ENCODE results near the gene AGPAT2. TPM values are rescaled to one million over a fixed set of nuclear protein-coding genes. Genes with fewer than 3 reads are reported as not detected.

AGPAT2 gene
- total RNA-seq, 1 donor = 31.5 TPM

GRCh38 chr9:136655536-136656182 is 31.6 kb downstream of the AGPAT2 start:
- H3K4me3 ChIP-seq (ENCODE audit: low read depth, low read length) = no peak overlapping the region
- no peak for TF ChIP-seq CTCF (IDR thresholded peaks at IDR 0.05; ENCODE audit: insufficient read depth, low read depth, low read length)

GRCh38 chr9:136654820-136655535 is 32.3 kb downstream of the AGPAT2 start:
- no peak overlapping the region for H3K4me3 ChIP-seq (ENCODE audit: low read depth, low read length)
- no peak for TF ChIP-seq CTCF (IDR thresholded peaks at IDR 0.05; ENCODE audit: insufficient read depth, low read depth, low read length)
- no peak for DNase-seq (ENCODE audit: low read depth)

More at GRCh38 chr9:136655536-136656182, 31.6 kb downstream of the AGPAT2 start:
- no peak for DNase-seq (ENCODE audit: low read depth)

- no peak overlapping the region for H3K4me3 ChIP-seq (ENCODE audit: low read depth, low read length)
- no peak for TF ChIP-seq CTCF (IDR thresholded peaks at IDR 0.05; ENCODE audit: insufficient read depth, low read depth, low read length)
Observed at GRCh38 chr9:136653323-136654079, 33.8 kb downstream of the AGPAT2 start.

GRCh38 chr9:136651860-136652259 is 35.4 kb downstream of the AGPAT2 start:
- H3K4me3 ChIP-seq (ENCODE audit: low read depth, low read length) = no peak overlapping the region
- no peak for DNase-seq (ENCODE audit: low read depth)
- no peak for TF ChIP-seq CTCF (IDR thresholded peaks at IDR 0.05; ENCODE audit: insufficient read depth, low read depth, low read length)

More at GRCh38 chr9:136653323-136654079, 33.8 kb downstream of the AGPAT2 start:
- DNase-seq (ENCODE audit: low read depth) = no peak

- TF ChIP-seq CTCF (IDR thresholded peaks at IDR 0.05; ENCODE audit: insufficient read depth, low read depth, low read length) = no peak
- no peak overlapping the region for H3K4me3 ChIP-seq (ENCODE audit: low read depth, low read length)
- no peak for DNase-seq (ENCODE audit: low read depth)
Observed at GRCh38 chr9:136650648-136651047, 36.6 kb downstream of the AGPAT2 start.

- H3K4me3 ChIP-seq (ENCODE audit: low read depth, low read length) = no peak overlapping the region
- TF ChIP-seq CTCF (IDR thresholded peaks at IDR 0.05; ENCODE audit: insufficient read depth, low read depth, low read length) = no peak
Observed at GRCh38 chr9:136650021-136650420, 37.2 kb downstream of the AGPAT2 start.

More at GRCh38 chr9:136650021-136650420, 37.2 kb downstream of the AGPAT2 start:
- DNase-seq (ENCODE audit: low read depth) = no peak

Data from fibroblast of villous mesenchyme (primary cell).